GM18951 (cell line): ENCODE data around the gene CCDC137.
"Not testable (repeated sequence)": the region's sequence is repeated elsewhere in the genome, so short reads cannot be mapped to it uniquely, and the experiment has no call there.

ENCODE experiments used
- POLR2A ChIP-seq: IDR thresholded peaks from 4 replicates; pipeline ENCODE4 v1.6.1; 2011; ENCODE audit warnings: mild to moderate bottlenecking; ENCODE audit not compliant: insufficient read length, insufficient read depth; ENCODE audit errors: extremely low read depth
- in situ Hi-C: fragments of 300-500 bp; cut with MboI; formaldehyde crosslinking; loops from one replicate; pipeline ENCODE4 v1.12.0; 2022; ENCODE audit warnings: low sequenced_read_pairs, mixed read lengths, inconsistent platforms; ENCODE audit not compliant: unreplicated experiment

The CCDC137 gene, protein sequence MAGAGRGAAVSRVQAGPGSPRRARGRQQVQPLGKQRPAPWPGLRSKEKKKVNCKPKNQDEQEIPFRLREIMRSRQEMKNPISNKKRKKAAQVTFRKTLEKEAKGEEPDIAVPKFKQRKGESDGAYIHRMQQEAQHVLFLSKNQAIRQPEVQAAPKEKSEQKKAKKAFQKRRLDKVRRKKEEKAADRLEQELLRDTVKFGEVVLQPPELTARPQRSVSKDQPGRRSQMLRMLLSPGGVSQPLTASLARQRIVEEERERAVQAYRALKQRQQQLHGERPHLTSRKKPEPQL

DNA sequence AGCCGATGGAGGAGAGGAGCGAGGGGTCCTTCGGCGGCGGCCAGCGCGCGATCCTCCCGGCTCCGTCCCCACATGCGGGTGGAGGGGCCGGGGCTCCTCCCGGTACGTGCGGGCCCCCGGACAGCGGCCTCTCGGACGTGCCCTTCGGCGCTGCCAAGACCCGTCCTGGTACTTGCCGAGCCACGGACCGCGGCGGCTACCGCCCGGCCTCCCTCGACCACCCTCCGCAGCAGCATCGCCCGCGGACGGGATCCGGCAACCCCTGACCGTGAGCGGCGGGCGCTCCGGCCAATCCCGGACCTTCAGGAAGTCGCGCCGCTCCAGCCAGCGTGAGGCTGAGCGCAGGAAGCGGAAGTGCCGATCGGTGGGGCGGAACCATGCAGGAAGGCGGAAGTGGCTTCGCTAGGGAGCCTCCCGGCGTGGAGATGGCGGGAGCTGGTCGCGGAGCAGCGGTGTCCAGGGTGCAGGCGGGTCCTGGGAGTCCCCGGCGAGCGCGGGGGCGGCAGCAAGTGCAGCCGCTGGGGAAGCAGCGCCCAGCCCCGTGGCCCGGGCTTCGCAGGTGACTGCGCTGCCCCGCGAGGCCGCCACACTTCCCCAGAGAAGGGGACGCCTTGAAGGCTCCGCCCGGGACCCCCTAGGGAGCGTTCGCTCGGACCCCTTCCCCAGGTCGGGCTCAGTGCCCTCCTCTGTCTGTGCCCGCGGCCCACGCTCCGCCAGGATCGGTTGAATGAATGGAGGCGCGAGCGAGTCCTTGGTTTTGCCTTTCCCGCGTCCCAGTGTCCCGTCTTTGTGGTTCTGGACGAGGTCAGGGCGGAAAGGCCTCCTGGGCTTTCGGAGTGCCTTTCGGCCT, at the start of gene CCDC137, which contains the start of gene OXLD1:
CCDC137 (plus strand) TSS at position 396 of the 850 bp plus-strand sequence; CDS start at position 426, 30 bp downstream.
OXLD1 (minus strand) TSS at position 264 of the 850 bp plus-strand sequence; CDS start at position 236, 28 bp downstream.
- in situ Hi-C loops: no loop called here
- TF ChIP-seq POLR2A: peak; percentile 97

DNA sequence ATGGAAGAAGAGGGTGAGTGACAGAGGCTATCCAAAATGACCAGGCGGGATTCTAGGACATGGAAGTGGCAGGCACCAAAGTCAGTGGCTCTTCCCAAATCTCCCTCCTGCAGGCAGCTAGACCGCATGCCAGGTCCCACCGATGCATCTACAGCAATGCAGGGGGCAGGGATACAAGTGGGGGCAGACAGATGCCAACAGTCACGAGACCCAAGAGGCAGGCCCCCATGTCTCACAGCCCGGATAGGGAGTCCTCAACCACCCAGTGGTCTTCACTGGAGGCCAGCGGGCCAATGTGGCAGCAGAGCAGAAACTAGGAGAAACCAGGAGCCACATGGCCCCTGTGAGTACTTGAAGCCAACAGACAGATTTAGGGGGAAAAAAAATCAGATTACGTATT, 49.7 kb upstream of the CCDC137 start:
- TF ChIP-seq POLR2A: no peak
- in situ Hi-C loops: no loop called here

DNA sequence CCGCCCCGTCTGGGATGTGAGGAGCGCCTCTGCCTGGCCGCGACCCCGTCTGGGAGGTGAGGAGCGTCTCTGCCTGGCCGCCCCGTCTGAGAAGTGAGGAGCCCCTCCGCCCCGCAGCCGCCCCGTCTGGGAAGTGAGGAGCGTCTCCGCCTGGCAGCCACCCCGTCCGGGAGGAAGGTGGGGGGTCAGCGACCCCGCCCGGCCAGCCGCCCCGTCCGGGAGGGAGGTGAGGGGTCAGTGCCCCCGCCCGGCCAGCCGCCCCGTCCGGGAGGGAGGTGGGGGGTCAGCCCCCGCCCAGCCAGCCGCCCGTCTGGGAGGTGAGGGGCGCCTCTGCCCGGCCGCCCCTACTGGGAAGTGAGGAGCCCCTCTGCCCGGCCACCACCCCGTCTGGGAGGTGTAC, 48.2 kb upstream of the CCDC137 start:
- in situ Hi-C loops: not testable (repeated sequence)

DNA sequence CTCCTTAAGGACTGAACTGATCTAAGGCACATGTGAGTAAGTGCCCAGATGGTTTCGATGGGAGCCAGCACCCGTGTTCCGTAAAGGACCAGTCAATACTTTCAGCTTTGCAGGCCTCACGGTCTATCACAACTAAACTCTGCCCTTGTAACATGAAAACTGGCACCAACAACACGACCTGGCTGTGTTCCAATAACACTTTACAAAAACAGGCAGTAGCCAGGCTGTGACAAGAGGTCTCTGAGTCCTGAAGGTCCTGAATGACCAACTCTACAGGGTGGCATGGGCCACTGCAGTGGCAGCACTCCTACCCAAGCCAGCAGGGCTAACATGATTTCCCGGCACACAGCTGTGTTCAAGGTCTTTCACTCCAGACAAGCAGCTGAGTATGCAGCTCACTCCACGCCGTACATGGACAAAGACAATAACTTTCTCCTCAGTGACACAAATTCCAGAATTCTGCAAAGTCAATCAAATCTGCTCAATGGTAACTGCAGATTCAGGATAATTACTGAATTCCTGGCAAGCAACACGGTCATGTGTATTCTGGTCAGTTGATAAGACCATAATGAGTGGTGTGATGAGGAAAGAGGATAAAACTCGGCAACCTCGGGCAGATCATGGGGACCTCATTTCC, 44.9 kb upstream of the CCDC137 start:
- no peak for TF ChIP-seq POLR2A
- in situ Hi-C loops: no loop called here

DNA sequence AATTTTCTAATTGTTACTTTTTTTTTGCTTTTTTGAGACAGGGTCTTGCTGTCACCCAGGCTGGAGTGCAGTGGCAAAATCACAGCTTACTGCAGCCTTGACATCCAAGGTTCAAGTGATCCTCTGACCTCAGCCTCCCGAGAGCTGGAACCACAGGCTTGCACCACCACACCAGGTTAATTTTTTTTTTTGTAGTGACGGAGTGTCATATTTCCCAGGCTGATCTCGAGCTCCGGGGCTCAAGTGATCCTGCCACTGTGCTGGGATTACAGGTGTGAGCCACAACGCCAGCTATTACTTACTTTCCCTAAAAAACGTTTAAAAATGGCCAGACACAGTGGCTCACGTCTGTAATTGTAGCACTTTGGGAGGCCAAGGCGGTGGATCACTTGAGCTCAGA, 36.3 kb upstream of the CCDC137 start:
- in situ Hi-C loops: no loop called here
- no peak for TF ChIP-seq POLR2A

DNA sequence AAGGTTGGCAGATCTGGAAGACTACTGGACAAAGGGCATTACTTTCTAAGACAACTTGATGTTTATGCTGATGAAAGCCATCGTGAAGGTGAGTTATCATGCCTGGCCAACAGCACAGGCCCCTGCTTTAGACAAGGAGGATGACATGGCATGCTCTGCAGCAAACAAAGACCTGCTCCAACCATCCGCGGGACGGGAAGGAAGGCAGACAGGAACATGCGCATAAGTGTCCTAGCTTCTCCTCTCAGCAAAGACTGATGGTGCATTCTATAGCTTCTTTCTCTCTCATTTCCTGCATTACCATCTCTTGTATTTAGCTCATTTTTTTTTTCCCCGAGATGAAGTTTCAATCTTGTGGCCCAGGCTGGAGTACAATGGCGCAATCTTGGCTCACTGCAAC, 35.1 kb upstream of the CCDC137 start:
- TF ChIP-seq POLR2A: no peak
- in situ Hi-C loops: no loop called here

DNA sequence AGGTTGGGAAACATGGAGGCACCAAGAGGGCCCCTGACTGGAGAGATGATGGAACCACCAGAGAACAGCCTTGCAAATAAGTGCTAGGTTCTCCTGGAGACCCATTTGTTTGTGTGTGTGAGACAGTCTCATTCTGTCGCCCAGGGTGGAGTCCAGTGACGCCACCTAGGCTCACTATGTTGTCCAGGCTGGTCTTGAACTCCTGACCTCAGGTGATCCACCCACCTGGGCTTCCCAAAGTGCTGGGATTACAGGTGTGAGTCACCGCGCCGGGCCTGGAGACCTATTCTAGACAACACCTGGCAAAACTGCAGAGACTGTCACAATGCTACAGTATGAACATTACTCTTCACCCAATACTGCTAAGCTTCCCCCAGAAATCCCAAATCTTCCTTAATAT, 31.1 kb upstream of the CCDC137 start:
- TF ChIP-seq POLR2A: no peak
- in situ Hi-C loops: no loop called here

DNA sequence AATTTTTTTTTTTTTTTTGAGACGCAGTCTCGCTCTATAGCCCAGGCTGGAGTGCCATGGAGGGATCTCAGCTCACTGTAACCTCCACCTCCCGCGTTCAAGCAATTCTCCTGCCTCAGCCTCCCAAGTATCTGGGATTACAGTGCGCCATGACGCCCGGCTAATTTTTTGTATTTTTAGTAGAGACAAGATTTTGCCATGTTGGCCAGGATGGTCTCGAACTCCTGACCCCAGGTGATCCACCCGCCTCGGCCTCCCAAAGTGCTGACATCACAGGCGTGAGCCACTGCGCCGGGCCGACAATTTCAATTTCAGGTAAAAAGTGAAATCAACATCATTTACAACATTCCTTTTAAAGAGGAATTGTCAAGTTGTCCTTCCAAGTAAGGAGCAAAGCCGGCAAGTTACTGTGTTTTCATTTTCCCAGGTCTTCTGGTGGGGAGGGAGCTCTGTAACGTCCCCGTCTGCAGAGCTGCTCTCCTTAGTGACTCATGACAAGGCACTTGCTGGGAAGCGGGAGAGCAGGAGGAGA, 30.5 kb upstream of the CCDC137 start:
- in situ Hi-C loops: no loop called here
- no peak for TF ChIP-seq POLR2A

DNA sequence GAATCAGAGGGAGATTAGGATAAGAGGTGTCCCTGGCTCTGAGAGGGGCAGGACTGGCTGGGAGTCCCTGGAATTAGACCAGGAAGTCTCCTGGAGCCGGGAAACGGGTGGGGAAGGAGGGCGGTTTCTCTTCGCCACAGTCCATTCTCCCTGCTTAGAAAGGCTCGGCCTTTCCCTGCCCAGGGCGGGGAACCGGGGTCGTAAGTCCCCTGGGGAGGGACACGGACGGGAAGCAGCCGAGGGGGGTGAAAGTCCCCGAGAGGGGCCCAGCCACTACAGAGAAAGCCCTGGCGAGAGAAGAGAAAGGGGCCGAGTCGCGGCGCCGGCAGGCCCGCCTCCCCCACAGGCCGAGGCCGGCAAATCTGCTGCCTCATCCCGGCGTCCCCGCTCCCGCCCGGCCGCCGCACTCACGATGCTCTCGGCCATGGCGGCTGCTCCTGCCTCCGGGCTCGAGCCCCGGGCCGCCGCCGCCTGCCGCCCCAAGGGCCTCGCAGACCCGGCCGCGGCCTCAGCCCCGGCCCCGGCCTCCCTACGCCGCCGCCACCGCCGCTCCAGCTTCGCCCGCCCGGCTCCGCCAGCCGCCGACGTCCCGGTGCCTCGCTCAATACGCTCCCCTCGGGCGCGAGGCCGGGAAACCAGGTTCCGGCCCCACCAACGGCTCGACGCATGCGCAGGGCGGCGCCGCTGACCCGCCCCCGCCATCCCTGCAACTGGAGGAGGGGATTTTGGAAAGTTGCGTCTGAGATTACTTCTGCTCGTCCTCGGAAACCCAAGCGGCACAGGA, 29.8 kb upstream of the CCDC137 start, which contains the start of the genes NPLOC4 and TSPAN10:
NPLOC4 (minus strand) TSS at position 608 of the 784 bp plus-strand sequence; CDS start at position 426, 182 bp downstream.
TSPAN10 (plus strand) TSS at position 692 of the 784 bp plus-strand sequence. CDS start 5,217 bp downstream, outside the sequence.
- peak; percentile 89 for TF ChIP-seq POLR2A

DNA sequence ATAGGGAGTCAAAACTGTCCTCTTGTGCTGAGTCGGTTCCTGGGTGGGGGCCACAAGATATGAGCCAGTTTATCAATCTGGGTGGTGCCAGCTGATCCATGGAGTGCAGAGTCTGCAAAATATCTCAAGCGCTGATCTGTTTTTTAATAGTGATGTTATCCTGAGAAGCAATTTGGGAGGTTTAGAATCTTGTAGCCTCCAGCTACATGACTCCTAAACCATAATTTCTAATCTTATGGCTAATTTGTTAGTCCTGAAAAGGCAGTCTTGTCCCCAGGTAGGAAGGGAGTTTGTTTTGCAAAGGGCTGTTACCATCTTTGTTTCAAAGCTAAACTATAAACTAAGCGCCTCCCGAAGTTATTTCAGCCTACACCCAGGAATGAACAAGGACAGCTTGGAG, 27.9 kb upstream of the CCDC137 start:
- in situ Hi-C loops: no loop called here
- TF ChIP-seq POLR2A: no peak

More for the DNA sequence above, 29.8 kb upstream of the CCDC137 start, which contains the start of the genes NPLOC4 and TSPAN10:
- in situ Hi-C loops: no loop called here

DNA sequence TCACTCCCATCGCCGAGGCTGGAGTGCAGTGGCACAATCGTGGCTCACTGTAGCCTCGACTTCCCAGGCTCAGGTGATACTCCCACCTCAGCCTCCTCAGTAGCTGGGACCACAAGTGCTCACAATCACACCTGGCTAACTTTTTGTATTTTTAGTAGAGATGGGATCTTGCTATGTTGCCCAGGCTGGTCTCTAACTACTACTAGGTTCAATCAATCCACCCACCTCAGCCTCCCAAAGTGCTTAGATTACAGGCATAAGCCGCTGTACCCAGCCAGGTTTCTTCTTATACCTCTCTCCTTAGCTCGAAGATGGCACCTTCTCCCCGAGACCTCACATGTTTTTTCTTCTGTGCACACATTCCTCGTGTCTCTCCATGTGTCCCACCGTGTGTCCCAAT, 26.5 kb upstream of the CCDC137 start:
- no peak for TF ChIP-seq POLR2A
- in situ Hi-C loops: no loop called here

DNA sequence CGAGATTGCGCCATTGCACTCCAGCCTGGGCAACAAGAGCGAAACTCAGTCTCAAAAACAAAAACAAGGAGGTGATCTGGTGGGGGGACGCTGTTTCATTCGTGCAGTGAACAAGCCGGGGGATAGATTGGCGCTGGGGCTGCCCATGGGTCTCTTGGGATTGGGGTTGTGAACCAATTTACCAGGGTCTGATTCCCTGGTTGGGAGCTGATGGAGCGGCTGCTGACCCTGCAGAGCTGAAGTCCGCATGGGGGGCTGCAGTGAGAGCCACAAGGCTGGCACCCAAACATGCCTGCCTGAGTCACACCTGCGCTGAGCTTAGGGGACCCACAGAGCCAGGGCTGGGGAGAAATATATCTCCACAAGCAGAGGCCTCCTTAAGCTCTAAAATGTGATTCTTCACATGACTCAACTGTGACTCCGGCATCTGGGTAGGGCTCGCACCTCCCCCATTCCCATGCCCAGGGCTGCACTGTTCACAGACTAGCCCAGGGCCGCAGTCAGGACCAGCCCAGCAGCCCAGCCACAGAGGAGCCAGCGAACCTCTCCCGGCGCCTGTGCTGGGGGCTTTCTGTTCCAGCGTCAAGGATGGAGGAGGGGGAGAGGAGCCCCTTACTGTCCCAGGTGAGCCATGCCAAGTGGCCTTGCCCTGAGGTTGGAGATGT, 24.6 kb upstream of the CCDC137 start:
- no peak for TF ChIP-seq POLR2A
- in situ Hi-C loops: no loop called here
